PC-3 (cell line): Measurements from ENCODE around the gene CLN6.

ENCODE experiments used
- EZH2 ChIP-seq: fragments of 300-600 bp; sonication (generic); IDR thresholded peaks from one replicate; pipeline ENCODE4 v1.6.1; 2017; ENCODE audit warnings: antibody characterized with exemption, mild to moderate bottlenecking, low read length; ENCODE audit not compliant: unreplicated experiment
- EZH2phosphoT487 ChIP-seq: fragments of 300-600 bp; sonication (generic); IDR thresholded peaks from 2 replicates; pipeline ENCODE4 v1.6.1; 2018; ENCODE audit warnings: mild to moderate bottlenecking, antibody characterized with exemption, low read length, borderline replicate concordance
- TF ChIP-seq, protein P1 (sequence below): fragments of 300-600 bp; sonication (generic); conservative IDR thresholded peaks from 2 replicates; pipeline ENCODE4 v1.5.1; 2017; ENCODE audit warnings: antibody characterized with exemption, low read depth, mild to moderate bottlenecking, low read length

- TF ChIP-seq, protein P1, sequence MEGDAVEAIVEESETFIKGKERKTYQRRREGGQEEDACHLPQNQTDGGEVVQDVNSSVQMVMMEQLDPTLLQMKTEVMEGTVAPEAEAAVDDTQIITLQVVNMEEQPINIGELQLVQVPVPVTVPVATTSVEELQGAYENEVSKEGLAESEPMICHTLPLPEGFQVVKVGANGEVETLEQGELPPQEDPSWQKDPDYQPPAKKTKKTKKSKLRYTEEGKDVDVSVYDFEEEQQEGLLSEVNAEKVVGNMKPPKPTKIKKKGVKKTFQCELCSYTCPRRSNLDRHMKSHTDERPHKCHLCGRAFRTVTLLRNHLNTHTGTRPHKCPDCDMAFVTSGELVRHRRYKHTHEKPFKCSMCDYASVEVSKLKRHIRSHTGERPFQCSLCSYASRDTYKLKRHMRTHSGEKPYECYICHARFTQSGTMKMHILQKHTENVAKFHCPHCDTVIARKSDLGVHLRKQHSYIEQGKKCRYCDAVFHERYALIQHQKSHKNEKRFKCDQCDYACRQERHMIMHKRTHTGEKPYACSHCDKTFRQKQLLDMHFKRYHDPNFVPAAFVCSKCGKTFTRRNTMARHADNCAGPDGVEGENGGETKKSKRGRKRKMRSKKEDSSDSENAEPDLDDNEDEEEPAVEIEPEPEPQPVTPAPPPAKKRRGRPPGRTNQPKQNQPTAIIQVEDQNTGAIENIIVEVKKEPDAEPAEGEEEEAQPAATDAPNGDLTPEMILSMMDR, result no peak
- TF ChIP-seq EZH2phosphoT487 (no peak), EZH2 (no peak)
Observed at GRCh38 chr15:68268405-68268804, 38.9 kb upstream of the CLN6 start.
